Effector memory CD8-positive, alpha-beta T cell (primary cell): ENCODE measurements around the gene TTC4.

Experiments used
- ATAC-seq: fragments of 150-1000 bp; cut with Tn5 transposase; replicated peaks from 2 replicates; pipeline ENCODE4 v1.10.0; 2021; ENCODE audit warnings: mild to moderate bottlenecking, moderate library complexity
- DNase-seq, 3 experiments: peaks; one replicate each; pipeline ENCODE4 v3.0.0; 2021
- H3K27ac Mint-ChIP-seq, 2 donors: one replicate each; pipeline ENCODE4 v1.8.0; 2022; ENCODE audit warnings: mild to moderate bottlenecking in 2 of 2, mixed read lengths in 2 of 2, moderate library complexity in 2 of 2
- H3K27me3 Mint-ChIP-seq, 2 donors: one replicate each; pipeline ENCODE4 v1.8.0; 2022; ENCODE audit warnings: mixed read lengths in 2 of 2
- H3K36me3 Mint-ChIP-seq: one replicate; pipeline ENCODE4 v1.8.0; 2022; ENCODE audit warnings: mild to moderate bottlenecking, moderate library complexity, mixed read lengths; ENCODE audit not compliant: insufficient read depth
- H3K4me1 Mint-ChIP-seq, 2 donors: one replicate each; pipeline ENCODE4 v1.8.0; 2022; ENCODE audit warnings: low read depth in 2 of 2, mixed read lengths in 2 of 2
- H3K4me3 Mint-ChIP-seq, 2 donors: one replicate each; pipeline ENCODE4 v1.8.0; 2022; ENCODE audit warnings: mild to moderate bottlenecking in 2 of 2, mixed read lengths in 2 of 2, moderate library complexity in 2 of 2
- H3K9me3 Mint-ChIP-seq, 2 donors: one replicate each; pipeline ENCODE4 v1.8.0; 2022; ENCODE audit warnings: mixed read lengths in 2 of 2

TTC4 gene

DNA sequence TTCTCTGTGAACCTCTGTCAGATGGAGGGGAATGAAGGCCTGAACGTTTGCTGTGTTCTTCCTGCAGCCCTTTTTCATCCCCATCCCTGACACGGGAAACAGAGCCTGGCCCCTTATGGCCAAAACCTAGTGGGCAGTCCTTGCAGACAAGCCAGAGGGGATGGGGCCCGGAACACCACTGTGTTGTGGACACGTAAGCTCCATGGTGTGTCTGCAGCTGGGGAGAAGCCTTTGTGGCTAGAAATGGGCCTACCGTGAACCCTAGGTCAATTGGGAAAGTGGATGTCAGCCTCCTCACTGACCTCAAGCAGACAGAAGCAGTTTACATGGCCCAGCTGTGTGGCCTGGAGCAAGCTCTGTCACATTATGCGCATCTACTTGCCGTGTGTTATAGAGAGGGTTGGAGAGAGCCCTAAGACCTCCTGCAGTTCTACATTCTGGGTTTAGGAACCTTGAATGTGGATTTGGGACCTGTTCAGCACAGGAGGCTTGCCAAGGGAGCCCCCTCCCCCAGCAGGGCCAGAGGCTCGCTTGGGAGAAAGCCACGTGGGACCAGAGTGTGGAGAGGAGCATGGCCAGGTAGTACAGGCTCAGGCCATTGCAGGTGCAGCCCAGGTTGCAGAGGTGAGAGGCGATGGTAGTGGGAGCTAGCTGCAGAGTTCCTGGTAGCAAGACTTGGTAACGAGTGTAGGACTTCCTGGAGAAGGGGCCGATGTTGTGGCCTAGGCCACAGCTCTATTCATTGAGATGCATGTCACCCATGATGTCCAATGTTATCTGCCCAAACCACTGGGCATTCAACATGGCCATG lies 28.0 kb downstream of the TTC4 start:
- no peak for DNase-seq
- no peaks in the 10 kb centered on the region for H3K4me1 Mint-ChIP-seq
- no peak overlapping the region for H3K4me3 Mint-ChIP-seq
- peaks cover 21% of the 10 kb centered on the region for H3K36me3 Mint-ChIP-seq
- no peaks in the 10 kb centered on the region for H3K27me3 Mint-ChIP-seq
- no peaks in the 10 kb centered on the region for H3K9me3 Mint-ChIP-seq
- peak overlapping the region in 1 of 2 donors; percentile 8 for H3K27ac Mint-ChIP-seq
- no peak for ATAC-seq

DNA sequence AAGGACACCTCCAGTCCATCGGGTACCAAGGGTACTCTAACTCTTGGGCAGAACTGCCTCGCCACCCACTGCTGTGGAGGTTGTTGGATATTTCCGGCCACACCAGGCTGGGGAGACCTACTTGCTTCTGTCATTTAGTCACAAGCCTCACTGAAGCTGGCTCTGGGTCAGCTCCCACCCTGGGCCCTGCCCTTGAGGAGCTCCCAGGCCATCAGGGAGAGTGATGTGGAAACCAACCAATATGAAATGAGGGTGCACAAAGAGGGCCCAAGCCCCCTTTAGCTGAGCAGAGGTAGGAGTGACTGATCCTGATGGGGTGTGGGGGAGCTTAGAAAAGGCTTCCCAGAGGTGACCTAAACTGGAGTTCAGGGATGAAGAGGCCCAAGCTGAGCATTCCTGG lies 29.0 kb downstream of the TTC4 start:
- H3K27me3 Mint-ChIP-seq: no peaks in the 10 kb centered on the region
- no peaks in the 10 kb centered on the region for H3K9me3 Mint-ChIP-seq
- H3K27ac Mint-ChIP-seq: no peak overlapping the region
- no peaks in the 10 kb centered on the region for H3K4me1 Mint-ChIP-seq
- H3K4me3 Mint-ChIP-seq: no peak overlapping the region
- ATAC-seq (no peak), DNase-seq (no peak)
- H3K36me3 Mint-ChIP-seq: peaks cover 15% of the 10 kb centered on the region

DNA sequence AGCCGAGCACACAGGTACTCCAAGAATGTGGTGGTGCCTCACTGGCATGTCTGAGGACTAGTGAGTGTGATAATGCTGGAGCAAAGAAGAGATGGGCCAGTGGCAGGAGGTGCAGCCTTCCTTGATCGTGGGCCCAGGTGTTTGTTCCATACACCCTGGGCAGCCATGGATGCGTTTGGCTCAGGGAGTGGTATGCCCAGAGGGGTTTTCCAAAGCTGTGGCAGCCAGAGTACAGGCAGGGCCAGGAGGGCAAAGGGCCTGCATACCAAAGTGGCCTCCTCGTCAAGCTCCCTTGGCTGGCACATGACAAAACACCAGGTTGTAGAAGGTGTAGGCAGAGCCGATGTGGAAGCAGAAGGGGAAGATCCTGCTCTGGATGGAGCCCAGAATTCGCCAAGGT lies 29.6 kb downstream of the TTC4 start:
- ATAC-seq: no peak
- Mint-ChIP-seq H3K27ac (no peak overlapping the region), H3K9me3 (no peaks in the 10 kb centered on the region), H3K36me3 (peaks cover 15% of the 10 kb centered on the region), H3K4me1 (no peaks in the 10 kb centered on the region), H3K27me3 (no peaks in the 10 kb centered on the region), H3K4me3 (no peak overlapping the region)
- no peak for DNase-seq

DNA sequence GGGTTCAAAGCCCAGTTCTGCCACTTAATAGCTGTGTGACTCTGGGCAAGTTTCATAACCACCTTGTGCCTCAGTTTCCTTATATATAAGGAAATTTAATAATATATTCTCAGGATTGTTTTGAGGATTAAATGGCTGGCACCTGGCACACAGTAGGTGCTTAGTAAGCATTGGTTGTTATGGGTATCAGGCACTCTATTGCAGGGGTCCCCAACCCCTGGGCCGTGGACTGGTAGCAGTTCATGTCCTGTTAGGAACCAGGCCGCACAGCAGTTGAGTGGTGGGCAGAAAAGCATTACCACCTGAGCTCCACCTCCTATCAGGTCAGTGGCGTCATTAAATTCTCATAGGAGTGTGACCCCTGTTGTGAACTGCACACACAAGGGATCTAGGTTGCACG lies 30.2 kb downstream of the TTC4 start:
- no peak for ATAC-seq
- DNase-seq: no peak
- H3K27ac Mint-ChIP-seq: no peak overlapping the region
- peaks cover 15% of the 10 kb centered on the region for H3K36me3 Mint-ChIP-seq
- H3K27me3 Mint-ChIP-seq: no peaks in the 10 kb centered on the region
- no peak overlapping the region for H3K4me3 Mint-ChIP-seq
- H3K9me3 Mint-ChIP-seq: no peaks in the 10 kb centered on the region
- no peaks in the 10 kb centered on the region for H3K4me1 Mint-ChIP-seq

DNA sequence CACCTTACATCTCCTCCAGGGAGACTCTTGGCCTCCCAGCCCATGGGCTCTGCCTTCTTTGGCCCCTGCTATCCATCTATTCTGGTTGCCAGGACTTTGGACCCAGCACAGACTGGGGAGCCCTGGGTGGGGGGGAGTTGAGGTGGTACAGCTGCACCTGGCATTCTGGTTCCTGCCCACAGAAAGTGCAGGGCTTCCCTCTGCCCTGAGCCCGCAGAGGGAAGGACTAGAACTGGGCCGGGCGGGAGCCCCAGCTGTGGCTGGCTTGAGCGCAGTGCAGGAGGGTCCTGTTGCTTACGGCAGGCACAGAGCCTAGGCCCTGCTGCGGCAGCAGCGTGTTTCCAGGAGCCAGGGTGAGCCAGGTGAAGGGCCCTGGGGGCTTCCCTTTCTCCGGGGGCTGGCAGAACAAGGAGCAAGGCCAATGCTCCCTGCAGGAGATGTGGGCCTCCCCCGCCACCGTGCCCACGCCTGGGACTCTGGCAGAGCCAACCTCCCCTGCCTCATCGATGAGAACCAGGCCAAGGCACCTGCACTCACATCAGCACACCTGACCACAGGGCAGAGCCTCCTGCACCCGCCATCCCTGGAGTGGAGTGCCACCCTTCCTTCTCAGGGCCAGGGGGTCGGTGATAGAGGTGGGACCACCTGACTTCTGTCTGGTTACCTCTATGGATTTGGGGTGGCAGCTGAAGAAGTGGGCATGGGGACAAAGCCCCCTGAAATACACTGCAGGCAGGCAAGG lies 32.6 kb downstream of the TTC4 start:
- peaks cover 3% of the 10 kb centered on the region for H3K36me3 Mint-ChIP-seq
- no peaks in the 10 kb centered on the region for H3K9me3 Mint-ChIP-seq
- ATAC-seq (no peak), DNase-seq (no peak)
- H3K27me3 Mint-ChIP-seq: no peaks in the 10 kb centered on the region
- H3K27ac Mint-ChIP-seq: no peak overlapping the region
- no peak overlapping the region for H3K4me3 Mint-ChIP-seq
- no peaks in the 10 kb centered on the region for H3K4me1 Mint-ChIP-seq

DNA sequence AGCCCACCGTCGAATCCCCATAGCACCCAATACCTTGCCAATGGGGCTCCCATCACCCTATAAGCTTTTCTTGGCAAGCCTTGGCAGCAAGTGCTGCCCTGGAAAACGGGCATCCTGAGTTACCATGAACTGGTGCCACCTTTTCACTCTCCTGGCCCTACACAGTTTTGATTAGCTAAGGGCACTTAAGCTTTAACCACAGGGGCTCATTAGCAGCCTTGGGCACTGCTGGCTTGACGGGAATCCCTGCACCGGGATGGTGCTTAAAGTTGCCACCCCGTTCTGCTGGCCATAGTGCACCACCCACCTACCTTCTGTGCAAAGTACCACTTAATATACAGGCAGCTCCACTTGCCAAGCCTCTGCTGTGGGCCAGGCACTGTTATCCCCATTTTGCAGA lies 34.9 kb downstream of the TTC4 start:
- no peak overlapping the region for H3K4me3 Mint-ChIP-seq
- no peaks in the 10 kb centered on the region for H3K9me3 Mint-ChIP-seq
- no peak for ATAC-seq
- H3K27me3 Mint-ChIP-seq: no peaks in the 10 kb centered on the region
- no peak for DNase-seq
- no peaks in the 10 kb centered on the region for H3K4me1 Mint-ChIP-seq
- H3K36me3 Mint-ChIP-seq: peaks cover 3% of the 10 kb centered on the region
- H3K27ac Mint-ChIP-seq: no peak overlapping the region

DNA sequence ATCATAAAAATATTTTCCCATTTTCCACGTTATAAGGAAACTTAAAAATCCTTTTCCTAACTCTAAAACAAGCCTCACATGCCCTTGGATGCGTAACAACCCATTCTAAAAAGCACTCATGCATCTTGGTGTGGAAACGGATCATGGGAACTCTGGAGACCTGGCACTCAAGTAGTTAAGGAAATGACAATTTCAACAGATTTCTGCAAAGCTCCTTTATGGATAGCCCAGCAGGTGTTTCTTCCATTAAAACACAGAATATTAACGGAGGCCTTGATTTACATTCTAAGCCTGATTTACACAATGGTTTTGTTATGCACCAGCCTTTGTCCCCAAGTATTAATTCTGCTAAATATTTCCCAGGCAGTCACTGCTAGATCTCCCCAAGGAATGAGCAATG lies 35.8 kb downstream of the TTC4 start:
- H3K9me3 Mint-ChIP-seq: no peaks in the 10 kb centered on the region
- peaks cover 3% of the 10 kb centered on the region for H3K36me3 Mint-ChIP-seq
- H3K27ac Mint-ChIP-seq: no peak overlapping the region
- no peak overlapping the region for H3K4me3 Mint-ChIP-seq
- no peaks in the 10 kb centered on the region for H3K27me3 Mint-ChIP-seq
- DNase-seq (no peak), ATAC-seq (no peak)
- H3K4me1 Mint-ChIP-seq: no peaks in the 10 kb centered on the region

DNA sequence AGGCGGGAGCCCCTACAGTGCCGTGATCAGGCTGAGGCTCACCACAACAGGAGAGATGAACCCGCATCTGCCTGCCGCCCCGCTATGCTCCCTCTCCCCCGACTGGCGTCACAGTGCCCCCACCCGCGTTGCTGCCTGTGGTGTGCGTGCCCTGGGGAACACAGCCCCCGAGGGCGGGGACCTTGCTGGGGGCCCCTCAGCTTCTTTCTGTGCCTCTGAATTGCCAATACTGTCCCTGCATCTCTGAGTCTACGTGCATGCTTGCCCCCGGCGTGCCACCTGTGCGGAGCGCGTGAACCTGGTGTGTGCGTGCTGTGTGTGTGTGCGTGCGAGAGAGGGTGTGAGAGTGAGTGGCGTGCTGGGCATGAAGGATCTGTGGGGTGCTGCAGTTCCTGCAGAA lies 38.4 kb downstream of the TTC4 start:
- no peak overlapping the region for H3K4me3 Mint-ChIP-seq
- no peaks in the 10 kb centered on the region for H3K9me3 Mint-ChIP-seq
- DNase-seq (no peak), ATAC-seq (no peak)
- H3K27me3 Mint-ChIP-seq: no peaks in the 10 kb centered on the region
- H3K27ac Mint-ChIP-seq: no peak overlapping the region
- H3K4me1 Mint-ChIP-seq: no peaks in the 10 kb centered on the region
- H3K36me3 Mint-ChIP-seq: no peaks in the 10 kb centered on the region

DNA sequence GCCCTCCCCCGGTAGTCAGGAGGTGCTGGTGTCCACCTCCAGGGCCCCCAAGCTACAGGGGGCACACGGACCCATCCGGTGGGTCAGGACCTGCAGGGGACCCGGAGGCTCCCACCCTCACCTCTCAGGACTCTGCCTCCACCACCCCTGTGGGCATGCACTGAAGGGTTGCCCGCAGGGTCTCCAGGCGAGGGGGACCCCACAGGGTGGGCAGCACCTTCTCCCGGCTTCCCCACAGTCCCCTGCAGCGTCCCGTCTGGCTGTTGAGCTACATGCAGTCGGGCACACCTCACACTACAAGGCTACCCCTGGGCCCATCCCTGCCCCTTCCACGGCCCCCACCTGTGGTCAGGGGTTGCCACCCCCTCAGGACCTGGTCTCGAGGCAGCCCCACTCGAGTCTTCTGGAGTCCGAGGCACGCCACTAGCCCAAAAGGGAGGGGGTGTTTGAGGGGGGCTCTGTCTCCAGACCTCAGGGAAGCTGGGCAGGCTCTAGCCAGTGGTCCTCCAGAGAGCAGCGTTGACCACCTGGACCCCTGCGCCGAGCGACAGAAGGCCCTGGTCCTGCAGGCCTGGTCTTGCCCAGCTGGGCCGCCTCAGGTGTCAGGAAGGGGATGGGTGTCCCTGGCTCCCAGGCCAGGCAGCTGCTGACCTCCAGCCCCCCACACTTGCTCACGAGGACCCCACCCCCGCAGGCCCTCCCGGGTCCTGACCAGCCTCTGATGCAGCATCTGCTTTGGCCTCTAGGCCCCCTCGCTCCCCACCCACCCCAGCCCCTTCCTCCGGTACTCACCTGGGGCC lies 39.0 kb downstream of the TTC4 start:
- H3K27ac Mint-ChIP-seq: no peak overlapping the region
- no peak for DNase-seq
- H3K36me3 Mint-ChIP-seq: no peaks in the 10 kb centered on the region
- no peaks in the 10 kb centered on the region for H3K9me3 Mint-ChIP-seq
- no peak for ATAC-seq
- H3K4me3 Mint-ChIP-seq: no peak overlapping the region
- no peaks in the 10 kb centered on the region for H3K27me3 Mint-ChIP-seq
- no peaks in the 10 kb centered on the region for H3K4me1 Mint-ChIP-seq

DNA sequence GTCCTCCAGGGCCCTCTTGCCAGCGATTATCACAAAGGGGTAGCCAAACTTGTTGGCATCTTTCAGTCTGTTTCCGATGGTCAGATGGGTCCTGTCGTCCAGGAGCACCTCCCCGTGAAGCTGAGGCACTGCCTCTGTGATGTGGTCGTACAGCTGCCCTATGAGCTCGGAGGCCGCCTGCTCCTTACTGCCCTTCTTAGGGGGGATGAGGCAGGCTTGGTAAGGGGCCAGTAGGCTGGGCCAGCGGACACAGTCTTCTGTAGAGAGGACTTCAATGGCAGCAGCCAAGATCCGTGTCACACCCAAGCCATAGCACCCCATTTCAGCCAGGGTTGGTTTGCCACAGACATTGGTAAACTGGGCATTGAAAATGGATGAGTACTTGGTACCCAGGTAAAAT lies 42.2 kb downstream of the TTC4 start:
- no peak overlapping the region for H3K27ac Mint-ChIP-seq
- H3K9me3 Mint-ChIP-seq: no peaks in the 10 kb centered on the region
- H3K27me3 Mint-ChIP-seq: no peaks in the 10 kb centered on the region
- no peak for ATAC-seq
- no peak overlapping the region for H3K4me3 Mint-ChIP-seq
- no peak for DNase-seq
- H3K4me1 Mint-ChIP-seq: peaks cover 4 to 5% of the 10 kb centered on the region in 2 donors
- no peaks in the 10 kb centered on the region for H3K36me3 Mint-ChIP-seq

DNA sequence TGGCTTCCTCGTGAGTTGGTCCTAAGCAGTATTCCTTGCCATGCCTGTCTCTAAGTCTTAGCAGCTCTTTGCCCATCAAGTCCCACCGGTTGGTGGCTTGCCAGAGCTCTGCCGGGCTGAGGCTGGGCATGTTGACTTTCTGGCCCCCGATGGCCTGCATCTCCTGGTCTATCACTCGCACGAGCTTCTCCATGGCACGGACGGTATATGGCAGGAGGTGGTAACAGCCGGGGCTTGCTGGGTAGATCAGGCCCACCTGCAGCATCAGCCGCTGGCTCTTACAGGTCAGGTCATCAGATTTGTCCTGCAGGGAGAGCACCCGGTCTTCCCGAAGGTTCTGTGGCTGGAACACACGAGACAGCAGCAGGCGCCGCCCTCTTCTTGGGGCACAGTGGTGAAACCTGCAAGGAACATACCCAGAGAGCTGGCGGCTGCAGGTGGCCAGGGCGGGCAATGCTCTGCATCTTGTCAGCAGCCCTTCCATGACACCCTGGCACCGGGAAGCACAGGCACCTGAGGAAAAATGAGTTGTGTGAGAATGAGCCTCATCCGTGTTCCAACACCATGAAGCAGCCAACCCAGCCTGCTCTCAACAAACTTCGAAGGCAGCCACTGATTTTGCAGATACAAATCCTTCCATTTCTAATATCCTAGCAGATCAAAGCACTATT lies 43.2 kb downstream of the TTC4 start:
- H3K36me3 Mint-ChIP-seq: no peaks in the 10 kb centered on the region
- ATAC-seq (no peak), DNase-seq (no peak)
- H3K27me3 Mint-ChIP-seq: no peaks in the 10 kb centered on the region
- no peak overlapping the region for H3K27ac Mint-ChIP-seq
- H3K9me3 Mint-ChIP-seq: no peaks in the 10 kb centered on the region
- no peak overlapping the region for H3K4me3 Mint-ChIP-seq
- H3K4me1 Mint-ChIP-seq: peaks cover 8% of the 10 kb centered on the region in 2 donors

DNA sequence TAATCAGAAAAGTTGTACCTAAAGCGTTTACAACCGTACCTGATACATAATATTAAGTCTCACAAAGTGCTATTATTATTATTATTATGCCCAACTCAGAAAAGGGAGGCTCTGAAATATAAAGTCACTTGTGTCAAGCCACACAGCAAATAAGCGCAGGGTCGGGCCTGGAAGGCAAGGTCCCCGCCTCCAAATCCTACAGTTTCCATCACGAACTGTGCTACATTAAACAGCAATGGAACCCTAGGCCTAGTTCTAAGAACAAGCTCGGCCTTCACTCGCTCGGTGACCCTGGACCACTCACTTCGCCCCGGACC lies 48.1 kb downstream of the TTC4 start:
- no peaks in the 10 kb centered on the region for H3K9me3 Mint-ChIP-seq
- no peak for DNase-seq
- H3K4me3 Mint-ChIP-seq: peak overlapping the region; percentile 92 to 94
- H3K4me1 Mint-ChIP-seq: peaks cover 16 to 17% of the 10 kb centered on the region in 2 donors
- peaks cover 6% of the 10 kb centered on the region for H3K36me3 Mint-ChIP-seq
- H3K27ac Mint-ChIP-seq: peak overlapping the region; percentile 92 to 96
- no peaks in the 10 kb centered on the region for H3K27me3 Mint-ChIP-seq
- no peak for ATAC-seq

DNA sequence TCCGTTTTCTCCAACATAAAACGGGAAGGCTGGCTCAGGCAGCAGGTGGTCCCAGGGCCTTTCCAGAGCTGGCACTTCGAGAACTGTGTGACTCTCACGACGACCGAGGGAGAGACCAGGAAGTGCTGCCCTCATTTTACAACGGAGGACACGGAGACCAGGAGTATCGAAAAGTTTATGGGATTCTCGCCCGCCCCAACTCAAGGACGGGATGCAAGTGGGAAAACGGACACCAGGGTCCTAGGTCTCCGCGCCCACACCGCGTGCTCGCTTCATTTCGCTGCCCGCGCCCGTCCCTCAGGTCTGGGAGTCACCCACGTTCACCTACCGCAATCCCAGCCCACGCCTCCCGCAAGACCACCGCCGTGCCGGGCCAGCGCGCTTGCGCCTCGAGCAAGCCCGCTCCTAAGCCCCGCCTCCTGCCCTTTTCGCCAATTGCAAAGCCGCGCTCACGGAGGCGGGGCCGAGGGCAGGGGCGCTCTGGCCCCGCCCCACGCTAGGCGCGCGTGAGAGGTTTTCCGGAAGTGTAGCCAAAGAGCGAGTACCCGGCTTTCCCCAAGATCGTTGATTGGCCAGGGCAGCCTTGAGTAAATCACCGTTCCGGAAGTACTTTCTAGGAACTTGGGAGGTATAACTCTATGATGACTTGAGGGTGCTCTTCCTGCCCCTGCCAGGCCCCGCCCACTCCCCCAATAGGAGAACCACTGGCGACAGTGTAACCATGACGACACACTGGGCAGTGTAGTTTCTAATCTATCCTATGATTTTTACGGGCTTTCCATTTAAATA lies 48.7 kb downstream of the TTC4 start, which contains the start of gene PARS2:
PARS2 (minus strand) TSS at position 391 of the 789 bp plus-strand sequence. CDS start 5,362 bp downstream, outside the sequence.
- ATAC-seq (peak; percentile 92), DNase-seq (peak; percentile 87 to 92 (median 92))
- Mint-ChIP-seq H3K27me3 (no peaks in the 10 kb centered on the region), H3K36me3 (peaks cover 6% of the 10 kb centered on the region), H3K4me1 (peaks cover 16 to 17% of the 10 kb centered on the region in 2 donors), H3K27ac (peak within 1 kb of the TSS; percentile 92 to 96), H3K4me3 (peak within 1 kb of the TSS; percentile 92 to 94), H3K9me3 (no peaks in the 10 kb centered on the region)
